Measurements from ENCODE around the gene IFITM5. TPM values are rescaled to one million over a fixed set of nuclear protein-coding genes. Genes with fewer than 3 reads are reported as not detected.

IFITM5 gene
- total RNA-seq, 1 donor: not detected

- no peak for DNase-seq (ENCODE audit: low read depth)
- TF ChIP-seq, protein P1, sequence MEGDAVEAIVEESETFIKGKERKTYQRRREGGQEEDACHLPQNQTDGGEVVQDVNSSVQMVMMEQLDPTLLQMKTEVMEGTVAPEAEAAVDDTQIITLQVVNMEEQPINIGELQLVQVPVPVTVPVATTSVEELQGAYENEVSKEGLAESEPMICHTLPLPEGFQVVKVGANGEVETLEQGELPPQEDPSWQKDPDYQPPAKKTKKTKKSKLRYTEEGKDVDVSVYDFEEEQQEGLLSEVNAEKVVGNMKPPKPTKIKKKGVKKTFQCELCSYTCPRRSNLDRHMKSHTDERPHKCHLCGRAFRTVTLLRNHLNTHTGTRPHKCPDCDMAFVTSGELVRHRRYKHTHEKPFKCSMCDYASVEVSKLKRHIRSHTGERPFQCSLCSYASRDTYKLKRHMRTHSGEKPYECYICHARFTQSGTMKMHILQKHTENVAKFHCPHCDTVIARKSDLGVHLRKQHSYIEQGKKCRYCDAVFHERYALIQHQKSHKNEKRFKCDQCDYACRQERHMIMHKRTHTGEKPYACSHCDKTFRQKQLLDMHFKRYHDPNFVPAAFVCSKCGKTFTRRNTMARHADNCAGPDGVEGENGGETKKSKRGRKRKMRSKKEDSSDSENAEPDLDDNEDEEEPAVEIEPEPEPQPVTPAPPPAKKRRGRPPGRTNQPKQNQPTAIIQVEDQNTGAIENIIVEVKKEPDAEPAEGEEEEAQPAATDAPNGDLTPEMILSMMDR (IDR thresholded peaks at IDR 0.05; ENCODE audit: insufficient read depth, low read length): no peak
- H3K4me3 ChIP-seq (ENCODE audit: low read depth, low read length): no peak overlapping the region
These were observed 15.8 kb downstream of the IFITM5 start for GRCh38 chr11:283405-284104.

- TF ChIP-seq, protein P1 (IDR thresholded peaks at IDR 0.05; ENCODE audit: insufficient read depth, low read length): no peak
- DNase-seq (ENCODE audit: low read depth): no peak
- no peak overlapping the region for H3K4me3 ChIP-seq (ENCODE audit: low read depth, low read length)
These were observed 16.5 kb downstream of the IFITM5 start for GRCh38 chr11:282630-283360.

- TF ChIP-seq, protein P1 (IDR thresholded peaks at IDR 0.05; ENCODE audit: insufficient read depth, low read length): no peak
- no peak for DNase-seq (ENCODE audit: low read depth)
- no peak overlapping the region for H3K4me3 ChIP-seq (ENCODE audit: low read depth, low read length)
These were observed 17.2 kb downstream of the IFITM5 start for GRCh38 chr11:282171-282570.

- no peak overlapping the region for H3K4me3 ChIP-seq (ENCODE audit: low read depth, low read length)
- TF ChIP-seq, protein P1 (IDR thresholded peaks at IDR 0.05; ENCODE audit: insufficient read depth, low read length): no peak
- DNase-seq (ENCODE audit: low read depth): no peak
These were observed 17.7 kb downstream of the IFITM5 start for GRCh38 chr11:281486-282161.

- DNase-seq (ENCODE audit: low read depth): no peak
- TF ChIP-seq, protein P1 (IDR thresholded peaks at IDR 0.05; ENCODE audit: insufficient read depth, low read length): no peak
- no peak overlapping the region for H3K4me3 ChIP-seq (ENCODE audit: low read depth, low read length)
These were observed 18.4 kb downstream of the IFITM5 start for GRCh38 chr11:280706-281485.

- TF ChIP-seq, protein P1 (IDR thresholded peaks at IDR 0.05; ENCODE audit: insufficient read depth, low read length): no peak
- no peak overlapping the region for H3K4me3 ChIP-seq (ENCODE audit: low read depth, low read length)
- no peak for DNase-seq (ENCODE audit: low read depth)
These were observed 19.2 kb downstream of the IFITM5 start for GRCh38 chr11:279966-280705.
